Fibroblast of upper back skin (primary cell): Measurements from ENCODE around the gene PEX26.
"Not testable (repeated sequence)": the region's sequence is repeated elsewhere in the genome, so short reads cannot be mapped to it uniquely, and the experiment has no call there.

Source experiments
- DNase-seq: peaks from one replicate; pipeline ENCODE4 v3.0.0-alpha.2; 2013

PEX26 gene

GRCh38 chr22:18121954-18122554 lies 44.3 kb downstream of the PEX26 start:
- no peak for DNase-seq

- DNase-seq: not testable (repeated sequence)
These were observed 45.8 kb downstream of the PEX26 start for GRCh38 chr22:18123476-18124025.

- DNase-seq: no peak
These were observed 48.8 kb downstream of the PEX26 start for GRCh38 chr22:18126606-18127005.

GRCh38 chr22:18130018-18130417 lies 52.2 kb downstream of the PEX26 start:
- no peak for DNase-seq

GRCh38 chr22:18130699-18131429 lies 53.1 kb downstream of the PEX26 start:
- DNase-seq: no peak

- no peak for DNase-seq
These were observed 55.7 kb downstream of the PEX26 start for GRCh38 chr22:18133452-18133851.

GRCh38 chr22:18136563-18137320 lies 59.0 kb downstream of the PEX26 start:
- DNase-seq: no peak

GRCh38 chr22:18141004-18141403 lies 63.2 kb downstream of the PEX26 start:
- not testable (repeated sequence) for DNase-seq

- no peak for DNase-seq
These were observed 66.3 kb downstream of the PEX26 start for GRCh38 chr22:18144105-18144504.

GRCh38 chr22:18145676-18146388 lies 68.0 kb downstream of the PEX26 start:
- no peak for DNase-seq

- DNase-seq: no peak
These were observed 68.6 kb downstream of the PEX26 start for GRCh38 chr22:18146389-18146753.

- DNase-seq: no peak
These were observed 70.0 kb downstream of the PEX26 start for GRCh38 chr22:18147791-18148190.

GRCh38 chr22:18148293-18148965 lies 70.6 kb downstream of the PEX26 start:
- DNase-seq: no peak

- no peak for DNase-seq
These were observed 74.7 kb downstream of the PEX26 start for GRCh38 chr22:18152519-18152918.

- no peak for DNase-seq
These were observed 77.1 kb downstream of the PEX26 start for GRCh38 chr22:18154821-18155390.
